ENCODE results near the gene MRAS.
"Not testable (repeated sequence)": the region's sequence is repeated elsewhere in the genome, so short reads cannot be mapped to it uniquely, and the experiment has no call there.

MRAS gene

DNA sequence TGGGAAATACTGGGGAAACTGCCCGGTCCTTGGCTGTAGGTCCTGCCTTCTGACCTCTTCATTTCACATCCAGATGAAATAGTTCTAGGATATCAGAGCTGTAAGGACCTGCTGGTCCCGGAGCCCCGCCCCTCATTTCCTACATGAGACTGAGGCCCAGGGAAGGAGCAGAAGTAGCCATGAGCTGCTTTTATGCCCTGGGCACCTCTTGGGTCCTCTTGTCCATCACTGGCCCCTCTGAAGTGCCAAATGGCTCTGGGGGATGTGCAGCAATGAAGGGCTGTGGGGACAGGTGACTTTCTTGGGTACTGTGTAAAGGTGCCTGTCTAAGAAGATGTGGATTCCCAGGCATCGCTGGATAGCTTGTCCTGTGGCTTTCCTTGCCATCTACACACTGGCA, 45.8 kb downstream of the MRAS start:
- no peak for DNase-seq

- no peak for DNase-seq
Observed at GRCh38 chr3:138394686-138395085, 46.3 kb downstream of the MRAS start.

- DNase-seq, result no peak
Observed at GRCh38 chr3:138395865-138396751, 47.7 kb downstream of the MRAS start.

DNA sequence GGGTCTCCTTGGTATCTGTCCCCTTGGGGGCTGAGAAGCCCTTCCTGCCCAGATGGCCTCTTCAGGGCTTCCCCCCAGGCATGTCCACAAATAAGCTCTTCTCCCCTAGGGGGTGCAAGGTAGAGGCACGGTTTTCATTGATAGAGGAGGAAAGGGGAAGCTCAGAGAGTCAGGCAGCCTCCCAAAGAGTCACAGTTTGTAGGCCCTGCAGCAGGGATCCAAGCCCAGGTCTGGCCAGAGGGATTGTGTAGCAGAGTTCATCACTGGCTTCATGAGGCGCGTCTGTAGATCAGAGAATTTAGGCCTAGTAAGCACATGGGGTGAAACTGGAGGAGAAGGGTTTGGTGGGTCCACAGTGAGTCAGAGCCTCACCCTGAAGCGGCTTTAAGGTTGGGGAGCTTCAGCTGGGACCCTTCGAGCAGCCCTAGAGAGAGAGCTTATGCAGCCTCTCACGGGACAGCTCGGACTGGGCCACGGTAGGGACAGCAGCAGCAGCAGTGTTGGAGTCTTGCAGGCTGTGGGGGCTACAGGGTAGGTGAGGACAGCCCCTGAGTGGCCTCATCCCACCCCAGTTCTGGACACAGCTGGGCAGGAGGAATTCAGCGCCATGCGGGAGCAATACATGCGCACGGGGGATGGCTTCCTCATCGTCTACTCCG, 48.5 kb downstream of the MRAS start:
- no peak for DNase-seq

DNA sequence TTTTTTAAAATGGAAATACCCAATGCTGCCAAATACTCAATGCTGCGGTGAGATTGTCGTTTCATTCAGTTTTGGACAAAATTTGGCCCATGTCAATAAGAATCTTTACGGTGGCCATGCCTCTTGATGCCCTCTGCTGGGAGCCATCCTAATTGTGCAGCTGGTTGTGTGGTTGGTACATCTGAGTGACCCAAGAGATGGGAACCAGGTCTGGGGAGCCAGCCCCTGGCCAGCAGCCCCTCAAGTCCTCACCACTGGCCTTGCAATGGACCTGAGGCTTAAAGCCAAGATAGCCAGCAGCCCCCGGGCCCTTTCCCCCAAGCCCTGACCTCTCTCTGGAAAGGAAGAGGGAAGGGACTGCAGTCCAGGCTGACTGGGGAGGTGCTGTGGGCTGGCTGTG, 49.6 kb downstream of the MRAS start:
- no peak for DNase-seq

DNA sequence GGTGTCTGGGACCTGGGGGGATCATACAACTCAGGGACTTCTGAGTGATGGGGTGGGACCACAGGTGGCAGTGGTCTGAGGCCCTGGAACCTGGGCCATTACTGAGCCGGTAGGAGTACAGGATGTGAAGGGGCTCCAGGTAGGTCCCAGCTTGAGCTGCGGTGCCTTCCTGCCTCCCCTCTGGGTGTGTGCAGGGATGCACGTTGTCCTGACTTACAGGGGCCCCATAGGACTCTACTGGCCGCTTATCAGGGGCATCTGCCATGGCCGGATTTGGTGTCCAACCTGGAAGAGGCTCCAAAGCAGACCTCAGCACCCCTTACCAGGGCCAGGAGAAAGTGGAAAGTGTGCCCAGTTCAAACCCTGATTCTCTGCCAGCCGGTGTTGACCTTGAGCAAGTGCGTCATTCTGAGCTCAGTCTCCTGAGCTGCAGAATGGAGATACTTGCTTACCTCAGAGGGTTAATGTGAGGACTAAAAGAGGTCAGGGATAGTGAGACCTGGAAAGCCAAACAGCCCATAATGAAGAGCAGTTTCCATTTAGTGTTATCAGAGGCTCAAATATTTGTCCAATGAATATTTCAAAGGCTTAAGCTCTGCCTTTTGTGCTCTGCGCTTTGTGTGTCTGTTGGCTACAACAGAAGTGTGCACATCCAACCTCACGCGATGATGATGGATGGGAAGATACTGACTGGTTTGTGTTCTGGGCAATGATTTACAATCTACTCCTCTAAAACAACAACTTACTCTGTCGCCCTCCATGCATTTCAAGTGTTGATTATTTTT, 50.6 kb downstream of the MRAS start:
- no peak for DNase-seq

GRCh38 chr3:138399766-138400165, 51.4 kb downstream of the MRAS start:
- peak; percentile 46 for DNase-seq

DNA sequence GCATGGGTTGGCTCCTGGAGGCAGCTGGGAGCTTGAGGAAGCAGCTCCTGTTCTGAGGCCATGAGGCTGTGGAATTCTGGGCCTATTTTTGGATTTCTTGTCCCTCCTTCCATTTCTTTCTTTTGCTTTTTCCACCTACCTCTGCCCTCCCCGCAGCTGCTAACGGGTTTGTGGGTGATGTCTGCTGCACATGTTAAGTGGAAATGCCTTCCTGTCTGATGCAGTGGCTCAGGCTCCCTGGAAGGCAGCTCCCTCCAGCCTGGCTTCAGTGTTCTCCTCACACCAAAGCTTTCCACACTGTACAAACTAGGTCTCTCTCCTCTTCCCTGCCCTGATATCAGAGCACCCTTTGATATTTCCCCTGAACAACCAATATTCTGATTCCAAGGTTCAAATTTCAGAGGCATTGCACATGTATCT, 52.3 kb downstream of the MRAS start:
- DNase-seq, result no peak

DNA sequence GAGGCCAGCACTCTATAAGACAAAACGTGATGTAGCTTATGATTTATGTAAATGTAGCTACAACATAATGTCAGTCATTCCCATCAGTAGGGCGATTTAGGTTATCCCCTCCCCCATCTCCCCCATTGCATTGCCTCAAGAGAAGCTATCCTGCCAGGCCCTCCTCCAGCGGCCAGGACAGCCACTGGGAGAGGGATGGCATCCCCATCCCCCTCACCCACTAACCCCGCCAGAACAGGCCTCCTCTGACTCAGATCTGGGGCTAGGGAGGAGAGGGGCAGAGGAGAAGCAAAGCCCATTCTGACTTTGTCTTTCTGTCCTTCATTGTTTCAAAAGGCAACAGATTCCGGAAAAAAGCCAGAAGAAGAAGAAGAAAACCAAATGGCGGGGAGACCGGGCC, 53.5 kb downstream of the MRAS start:
- DNase-seq, result no peak

DNA sequence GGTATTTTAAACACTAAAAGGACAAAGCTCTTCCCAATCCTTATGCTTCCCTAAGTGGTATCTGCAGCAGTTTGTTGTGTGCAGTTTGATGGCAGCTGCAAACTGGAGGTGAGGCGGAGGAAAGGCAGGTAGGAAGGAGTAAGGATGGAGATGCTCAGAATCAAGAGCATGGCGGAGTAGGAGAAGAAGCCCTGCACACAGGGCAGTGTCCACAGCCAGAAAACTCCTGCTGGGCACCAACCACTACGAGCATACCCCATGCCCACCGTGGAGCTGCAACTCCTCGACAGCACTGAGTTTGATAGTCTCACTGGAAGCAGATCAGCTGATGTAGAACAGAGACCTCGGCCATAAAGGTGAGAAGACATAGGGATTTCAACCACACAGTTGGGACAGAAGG, 55.7 kb downstream of the MRAS start:
- DNase-seq, result no peak

GRCh38 chr3:138405001-138405400, 56.6 kb downstream of the MRAS start:
- no peak for DNase-seq

- DNase-seq, result no peak
Observed at GRCh38 chr3:138405486-138405885, 57.1 kb downstream of the MRAS start.

DNA sequence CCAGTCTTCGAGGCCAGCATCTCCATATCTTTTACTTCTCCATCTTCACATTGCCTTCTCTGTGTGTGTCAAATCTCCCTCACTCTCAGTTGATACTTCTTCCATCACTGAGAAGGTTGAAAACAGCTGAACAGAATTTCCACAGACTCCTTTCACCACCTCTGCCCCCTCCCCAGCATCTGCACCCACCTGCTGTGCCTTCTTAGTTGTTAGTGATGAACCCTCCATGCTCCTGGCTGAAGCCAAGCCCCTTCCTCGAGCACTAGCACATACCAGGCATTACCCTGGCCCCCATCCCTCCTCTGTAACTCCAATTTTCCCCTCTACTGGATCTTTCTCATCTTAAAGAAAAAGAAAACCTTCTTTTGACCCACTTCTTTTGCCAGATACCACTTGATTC, 58.2 kb downstream of the MRAS start:
- DNase-seq, result no peak

DNA sequence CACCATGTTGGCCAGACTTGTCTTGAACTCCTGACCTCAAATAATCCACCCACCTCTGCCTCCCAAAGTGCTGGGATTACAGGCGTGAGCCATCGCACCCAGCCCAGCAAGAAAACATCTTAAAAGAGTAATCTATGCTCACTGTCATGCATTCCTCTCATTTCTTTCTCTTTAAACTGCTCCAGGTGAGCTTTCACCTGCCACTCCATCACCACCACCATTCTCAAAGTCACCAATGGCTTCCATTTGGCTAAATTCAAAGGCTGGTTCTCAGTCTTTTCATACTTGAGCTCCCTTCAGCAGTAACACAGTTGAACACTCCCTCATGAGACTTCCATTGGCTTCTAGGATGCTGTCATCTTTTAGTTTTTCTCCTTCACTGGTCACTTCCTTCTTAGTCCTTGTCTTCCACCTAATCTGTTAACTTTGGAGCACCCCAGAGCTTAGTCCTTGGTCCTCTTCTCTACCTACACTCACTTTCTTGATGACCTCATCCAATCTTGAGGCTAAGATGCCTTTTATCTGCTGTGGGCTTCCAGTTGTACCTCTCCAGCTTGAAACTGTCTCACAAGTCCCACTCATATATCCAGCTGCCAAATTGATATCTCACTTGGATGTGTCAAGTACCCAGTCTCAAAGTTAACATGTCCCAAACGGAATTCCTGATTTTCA, 59.0 kb downstream of the MRAS start:
- DNase-seq, result no peak

DNA sequence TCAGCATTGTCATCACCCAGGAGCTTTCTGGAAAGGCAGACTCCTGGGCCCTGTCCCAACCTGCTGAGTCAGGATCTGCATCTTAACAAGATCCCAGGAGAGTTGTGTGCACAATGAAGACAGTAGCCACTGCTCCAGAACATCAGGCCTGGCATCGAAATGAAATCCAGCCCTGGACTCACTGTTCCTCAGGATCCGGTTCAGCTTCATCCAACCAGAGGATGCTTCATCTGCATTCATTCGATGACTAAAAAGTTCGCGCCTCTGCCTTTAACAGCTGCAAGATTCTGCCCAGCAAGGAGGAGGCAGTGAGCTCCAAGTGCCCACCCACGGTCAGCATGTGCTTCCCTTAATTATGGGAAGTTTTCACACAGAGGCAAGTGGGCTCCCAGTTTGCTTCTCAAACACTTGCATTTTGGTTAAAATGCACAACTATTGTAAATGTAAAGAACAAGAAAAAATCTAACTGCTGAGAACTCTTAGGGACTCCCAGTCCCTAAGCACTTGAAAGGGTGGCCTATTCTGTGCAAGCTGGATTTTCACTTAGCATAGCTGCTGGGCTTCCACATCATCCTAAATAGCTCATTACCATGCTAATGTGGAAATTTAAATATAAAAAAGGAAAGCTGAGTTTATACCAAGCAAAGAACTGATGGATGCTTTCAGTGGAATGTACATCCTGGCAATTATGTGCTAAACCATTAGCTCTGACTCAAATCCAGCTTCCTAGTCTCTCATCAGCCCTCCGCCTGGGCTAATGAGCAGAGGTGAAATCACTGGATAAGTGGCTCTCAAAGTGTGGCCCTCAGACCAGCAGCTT, 60.6 kb downstream of the MRAS start:
- no peak for DNase-seq

DNA sequence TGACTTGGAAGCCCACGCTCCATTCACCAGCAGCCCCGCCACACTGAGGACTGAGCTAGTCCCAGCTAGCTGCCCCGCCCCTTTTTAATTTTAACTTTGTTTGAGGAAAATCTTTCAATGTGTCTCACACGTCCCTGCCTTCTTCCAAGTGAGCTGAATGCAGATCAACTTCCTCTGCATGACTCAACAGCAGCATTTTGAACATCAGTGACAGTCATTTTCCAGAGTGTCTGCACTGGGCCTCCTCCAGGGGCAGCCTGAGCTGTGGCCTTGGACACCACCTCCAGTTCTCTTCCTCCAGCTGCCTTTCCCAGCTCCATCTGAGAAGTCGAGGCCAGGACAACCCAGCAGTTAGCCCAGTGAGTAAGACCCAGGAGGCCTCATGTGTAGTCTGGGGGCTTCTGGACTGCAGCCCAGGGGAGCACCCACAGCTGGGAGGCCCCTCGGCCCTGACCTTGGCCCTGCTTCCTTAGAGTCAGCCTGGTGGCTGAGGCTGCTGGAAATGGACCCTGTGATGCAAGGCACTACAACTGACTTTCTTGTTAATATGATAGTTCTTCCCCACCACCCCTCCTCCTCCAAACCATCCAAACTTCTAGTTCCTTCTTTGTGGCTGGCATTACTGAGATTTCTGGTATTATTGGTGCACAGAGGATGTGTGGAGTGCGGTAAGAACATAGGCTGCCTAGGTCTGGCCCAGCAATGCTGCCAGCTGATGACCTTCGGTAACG, 64.6 kb downstream of the MRAS start:
- DNase-seq, result no peak

DNA sequence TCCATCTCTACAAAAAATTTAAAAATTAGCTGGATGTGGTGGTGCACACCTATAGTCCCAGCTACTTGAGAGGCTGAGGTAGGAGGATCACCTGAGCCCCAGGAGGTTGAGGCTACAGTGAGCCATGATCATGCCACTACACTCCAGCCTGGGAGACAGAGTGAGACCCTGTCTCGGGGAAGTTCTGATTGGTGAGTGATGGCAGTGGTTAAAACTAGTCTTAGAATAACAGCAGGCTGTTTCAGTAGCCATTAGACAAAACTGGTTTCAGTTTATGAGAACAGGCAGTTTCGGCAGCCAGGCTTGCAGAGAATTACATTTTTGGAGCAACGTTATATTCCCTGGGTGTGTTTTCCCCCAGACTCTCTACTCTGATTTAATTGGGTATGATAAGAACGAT, 67.9 kb downstream of the MRAS start:
- DNase-seq, result not testable (repeated sequence)

- DNase-seq, result peak; percentile 66
Observed at GRCh38 chr3:138417559-138417982, 69.2 kb downstream of the MRAS start.

DNA sequence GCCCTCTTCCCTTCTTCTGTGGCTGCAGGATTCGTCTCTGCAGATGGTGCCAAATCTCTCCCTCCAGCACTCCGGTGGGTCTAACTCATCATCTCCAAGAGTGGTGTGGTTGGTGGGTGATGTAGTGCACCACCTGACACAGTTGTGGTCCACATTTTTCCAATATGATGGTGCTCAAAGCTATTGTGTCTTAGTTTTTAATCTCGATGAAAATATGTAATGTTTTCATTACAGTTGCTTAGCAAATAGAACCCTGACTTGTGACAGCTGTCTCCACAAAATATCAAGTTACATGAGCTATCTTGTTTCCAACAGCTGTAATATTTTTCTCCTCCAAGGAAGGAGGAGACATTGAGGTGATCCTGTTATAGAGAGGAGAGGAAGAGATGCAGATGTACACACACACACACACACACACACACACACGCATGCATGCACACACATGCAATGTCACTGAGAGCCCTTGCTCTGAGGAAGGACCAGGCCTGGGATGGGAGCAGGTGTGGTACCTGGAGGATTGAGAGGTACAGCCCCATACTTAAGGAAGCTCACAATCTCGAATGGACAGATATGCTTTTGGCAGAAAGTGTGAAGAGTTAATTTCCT, 70.3 kb downstream of the MRAS start:
- DNase-seq, result no peak

GRCh38 chr3:138423316-138423715, 74.9 kb downstream of the MRAS start:
- DNase-seq, result no peak

DNA sequence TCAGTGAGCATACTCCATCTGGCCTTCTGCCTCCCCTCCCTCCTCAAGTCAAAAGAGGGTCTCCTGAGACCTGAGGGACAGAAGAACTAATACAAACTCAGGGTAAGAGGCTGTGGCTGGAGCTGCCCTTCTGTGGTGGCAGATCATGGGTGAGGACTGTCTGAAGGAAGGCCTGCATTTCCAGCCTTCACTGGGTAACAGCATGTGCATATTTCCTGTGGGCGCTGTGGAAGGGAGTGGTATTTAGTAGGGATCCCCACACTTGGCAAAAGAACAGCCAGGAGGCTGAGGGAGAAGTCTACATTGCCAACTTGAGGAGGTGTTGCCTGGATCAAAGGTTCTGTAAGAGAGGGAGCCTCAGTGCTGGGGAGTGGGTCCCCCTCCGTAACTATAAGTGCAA, 75.9 kb downstream of the MRAS start:
- no peak for DNase-seq

All from NCI-H2029 treated with DMSO at 0.1 percent for 48 hours (cell line).